Neutrophil (primary cell): ENCODE data around the gene CHD3.

Source experiments
- H3K27ac ChIP-seq: fragments of 200-600 bp; sonication (generic); 2 replicates; pipeline ENCODE4 v1.5.1; 2016; ENCODE audit warnings: mild to moderate bottlenecking, moderate library complexity
- H3K27me3 ChIP-seq: fragments of 200-600 bp; sonication (generic); 2 replicates; pipeline ENCODE4 v1.6.0; 2016; ENCODE audit warnings: mild to moderate bottlenecking
- H3K36me3 ChIP-seq: fragments of 200-600 bp; sonication (generic); 2 replicates; pipeline ENCODE4 v1.5.1; 2017
- H3K4me1 ChIP-seq, 2 experiments: fragments of 200-600 bp in 1 of 2; sonication (generic) in 1 of 2; 1 replicate in 1 of 2; 2 replicates in 1 of 2; pipeline versions ENCODE4 v1.5.1 to v1.6.1; 2013 to 2016; ENCODE audit warnings: low read depth in 1 of 2, low read length in 1 of 2, mild to moderate bottlenecking in 1 of 2, moderate library complexity in 1 of 2; ENCODE audit not compliant: control insufficient read depth in 1 of 2, insufficient read depth in 1 of 2
- H3K4me3 ChIP-seq, 2 experiments: fragments of 200-600 bp in 1 of 2; sonication (generic) in 1 of 2; 1 replicate in 1 of 2; 2 replicates in 1 of 2; pipeline ENCODE4 v1.5.1; 2013 to 2016; ENCODE audit warnings: low read depth in 1 of 2, low read length in 1 of 2, mild to moderate bottlenecking in 1 of 2, moderate library complexity in 1 of 2
- H3K9me3 ChIP-seq: fragments of 200-600 bp; sonication (generic); 2 replicates; pipeline ENCODE4 v1.5.1; 2016
- CTCF ChIP-seq: fragments of 200-600 bp; sonication (generic); IDR thresholded peaks from 2 replicates; pipeline ENCODE4 v1.5.1; 2016; ENCODE audit warnings: antibody characterized with exemption

Gene CHD3

GRCh38 chr17:7931709-7932482, 43.3 kb downstream of the CHD3 start, which contains the start of the genes CNTROB and TRAPPC1:
Gene CNTROB (plus strand): TSS chr17:7932206. CDS start chr17:7933080, 874 bp downstream.
Gene TRAPPC1 (minus strand): TSS chr17:7931946. CDS start chr17:7931829, 117 bp downstream.
- H3K4me3 ChIP-seq = peak within 1 kb of the TSS; percentile 90 to 94
- peaks cover 48% of the 10 kb centered on the region for H3K36me3 ChIP-seq
- H3K27me3 ChIP-seq = no peaks in the 10 kb centered on the region
- H3K4me1 ChIP-seq = peaks cover 27 to 38% of the 10 kb centered on the region in 2 experiments
- no peaks in the 10 kb centered on the region for H3K9me3 ChIP-seq
- TF ChIP-seq CTCF = peak; percentile 31
- peak within 1 kb of the TSS; percentile 94 for H3K27ac ChIP-seq

- H3K27me3 ChIP-seq = no peaks in the 10 kb centered on the region
- peak overlapping the region; percentile 90 to 94 for H3K4me3 ChIP-seq
- H3K27ac ChIP-seq = peak overlapping the region; percentile 94
- no peaks in the 10 kb centered on the region for H3K9me3 ChIP-seq
- peaks cover 47% of the 10 kb centered on the region for H3K36me3 ChIP-seq
- TF ChIP-seq CTCF = no peak
- peaks cover 27 to 38% of the 10 kb centered on the region in 2 experiments for H3K4me1 ChIP-seq
Measured at GRCh38 chr17:7932483-7932891, 43.9 kb downstream of the CHD3 start.

- Histone ChIP-seq H3K27ac (peak overlapping the region; percentile 94), H3K27me3 (no peaks in the 10 kb centered on the region), H3K4me1 (peaks cover 27 to 38% of the 10 kb centered on the region in 2 experiments), H3K9me3 (no peaks in the 10 kb centered on the region), H3K4me3 (peak overlapping the region; percentile 90 to 94), H3K36me3 (peaks cover 43% of the 10 kb centered on the region)
- no peak for TF ChIP-seq CTCF
Measured at GRCh38 chr17:7932949-7933348, 44.4 kb downstream of the CHD3 start.

GRCh38 chr17:7935859-7936258, 47.3 kb downstream of the CHD3 start:
- H3K4me1 ChIP-seq = peaks cover 20 to 22% of the 10 kb centered on the region in 2 experiments
- no peak for TF ChIP-seq CTCF
- H3K4me3 ChIP-seq = no peak overlapping the region
- no peaks in the 10 kb centered on the region for H3K9me3 ChIP-seq
- H3K36me3 ChIP-seq = peaks cover 42% of the 10 kb centered on the region
- no peaks in the 10 kb centered on the region for H3K27me3 ChIP-seq
- H3K27ac ChIP-seq = no peak overlapping the region

- no peak overlapping the region for H3K4me3 ChIP-seq
- no peaks in the 10 kb centered on the region for H3K27me3 ChIP-seq
- peaks cover 74% of the 10 kb centered on the region for H3K36me3 ChIP-seq
- TF ChIP-seq CTCF = no peak
- no peaks in the 10 kb centered on the region for H3K9me3 ChIP-seq
- no peak overlapping the region for H3K27ac ChIP-seq
- H3K4me1 ChIP-seq = peaks cover 3 to 4% of the 10 kb centered on the region in 2 experiments
Measured at GRCh38 chr17:7940034-7940433, 51.4 kb downstream of the CHD3 start.
